BLaER1 (cell line): ENCODE measurements around the gene SAPCD2.

ENCODE experiments used
- H3K27ac ChIP-seq: shearing (Covaris generic); formaldehyde crosslinking; 2 replicates; pipeline ENCODE4 v1.8.1; 2022
- H3K27me3 ChIP-seq: shearing (Covaris generic); formaldehyde crosslinking; 2 replicates; pipeline ENCODE4 v1.8.1; 2022
- H3K36me3 ChIP-seq: shearing (Covaris generic); formaldehyde crosslinking; 2 replicates; pipeline ENCODE4 v1.8.1; 2022
- H3K4me1 ChIP-seq: shearing (Covaris generic); formaldehyde crosslinking; 2 replicates; pipeline ENCODE4 v1.8.1; 2022
- H3K4me2 ChIP-seq: shearing (Covaris generic); formaldehyde crosslinking; 2 replicates; pipeline ENCODE4 v1.8.1; 2022
- H3K4me3 ChIP-seq: shearing (Covaris generic); formaldehyde crosslinking; 2 replicates; pipeline ENCODE4 v1.8.1; 2022
- H3K9ac ChIP-seq: shearing (Covaris generic); formaldehyde crosslinking; 2 replicates; pipeline ENCODE4 v1.8.1; 2022
- H3K9me3 ChIP-seq: shearing (Covaris generic); formaldehyde crosslinking; 2 replicates; pipeline ENCODE4 v1.8.1; 2022
- H4K20me1 ChIP-seq: shearing (Covaris generic); formaldehyde crosslinking; 2 replicates; pipeline ENCODE4 v1.8.1; 2022
- Cebpa-rat ChIP-seq: shearing (Covaris generic); IDR thresholded peaks from 2 replicates; pipeline ENCODE4 v1.8.1; 2022

Gene SAPCD2

GRCh38 chr9:137075275-137075775 lies 5.0 kb upstream of the SAPCD2 start:
- no peak overlapping the region for H3K9ac ChIP-seq
- peak; percentile 86 for TF ChIP-seq Cebpa-rat
- peaks cover 23% of the 10 kb centered on the region for H4K20me1 ChIP-seq
- H3K9me3 ChIP-seq: no peaks in the 10 kb centered on the region
- H3K27me3 ChIP-seq: no peaks in the 10 kb centered on the region
- peak overlapping the region; percentile 82 for H3K4me2 ChIP-seq
- peaks cover 16% of the 10 kb centered on the region for H3K36me3 ChIP-seq
- H3K4me1 ChIP-seq: peaks cover 69% of the 10 kb centered on the region
- H3K27ac ChIP-seq: peak overlapping the region; percentile 58
- no peak overlapping the region for H3K4me3 ChIP-seq

GRCh38 chr9:137074657-137075274 lies 4.4 kb upstream of the SAPCD2 start:
- H3K4me2 ChIP-seq: peak overlapping the region; percentile 82
- H3K36me3 ChIP-seq: peaks cover 12% of the 10 kb centered on the region; the same call in 1 of the 2 replicates
- H3K4me1 ChIP-seq: peaks cover 64% of the 10 kb centered on the region
- H3K4me3 ChIP-seq: no peak overlapping the region
- H4K20me1 ChIP-seq: peaks cover 22% of the 10 kb centered on the region
- H3K27ac ChIP-seq: peak overlapping the region; percentile 58
- no peaks in the 10 kb centered on the region for H3K27me3 ChIP-seq
- peak overlapping the region; percentile 29; the same call in 1 of the 2 replicates for H3K9ac ChIP-seq
- no peak for TF ChIP-seq Cebpa-rat
- H3K9me3 ChIP-seq: no peaks in the 10 kb centered on the region

GRCh38 chr9:137073992-137074399 lies 3.6 kb upstream of the SAPCD2 start:
- Histone ChIP-seq H3K9ac (no peak overlapping the region), H3K27me3 (no peaks in the 10 kb centered on the region), H3K4me3 (no peak overlapping the region), H3K9me3 (no peaks in the 10 kb centered on the region), H3K4me2 (peak overlapping the region; percentile 82), H3K27ac (no peak overlapping the region), H3K36me3 (0 out of 2 replicates have a peak, but pooled peaks cover 6% of the 10 kb centered on the region), H3K4me1 (peaks cover 64% of the 10 kb centered on the region), H4K20me1 (peaks cover 22% of the 10 kb centered on the region)
- TF ChIP-seq Cebpa-rat: no peak

DNA sequence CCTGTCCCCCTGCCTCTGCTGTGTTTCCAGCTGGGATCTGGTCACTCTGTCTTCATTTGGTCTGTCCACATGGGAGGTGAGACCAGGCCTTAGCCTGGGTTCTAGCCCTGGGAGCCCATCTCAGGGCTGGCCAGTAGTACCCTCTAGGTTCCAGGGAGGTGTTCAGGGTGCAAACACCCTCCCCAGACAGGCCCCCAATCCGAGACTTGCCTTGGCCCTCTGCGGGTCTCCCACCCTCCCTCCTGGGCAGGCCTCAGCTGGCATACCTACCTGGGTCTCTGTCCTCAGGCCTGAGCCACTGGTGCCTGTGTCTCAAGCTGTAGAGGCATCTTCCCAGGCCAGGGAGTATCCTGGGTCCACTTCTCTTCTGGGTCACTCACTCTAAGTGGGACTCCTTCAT lies 925 bp upstream of the SAPCD2 start:
- no peak for TF ChIP-seq Cebpa-rat
- Histone ChIP-seq H3K4me1 (peaks cover 66% of the 10 kb centered on the region), H3K27ac (peak overlapping the region; percentile 86), H3K36me3 (peaks cover 9% of the 10 kb centered on the region), H3K9me3 (no peaks in the 10 kb centered on the region), H3K9ac (peak overlapping the region; percentile 79), H4K20me1 (peaks cover 39% of the 10 kb centered on the region), H3K4me3 (peak overlapping the region; percentile 82), H3K4me2 (peak overlapping the region; percentile 100), H3K27me3 (no peaks in the 10 kb centered on the region)

GRCh38 chr9:137070906-137071275 lies 534 bp upstream of the SAPCD2 start:
- peak overlapping the region; percentile 86 for H3K27ac ChIP-seq
- peak overlapping the region; percentile 79 for H3K9ac ChIP-seq
- H3K27me3 ChIP-seq: no peaks in the 10 kb centered on the region
- peaks cover 66% of the 10 kb centered on the region for H3K4me1 ChIP-seq
- peaks cover 13% of the 10 kb centered on the region for H3K36me3 ChIP-seq
- no peaks in the 10 kb centered on the region for H3K9me3 ChIP-seq
- peak overlapping the region; percentile 82 for H3K4me3 ChIP-seq
- H3K4me2 ChIP-seq: peak overlapping the region; percentile 100
- peaks cover 43% of the 10 kb centered on the region for H4K20me1 ChIP-seq
- no peak for TF ChIP-seq Cebpa-rat

GRCh38 chr9:137069508-137070091 lies 757 bp downstream of the SAPCD2 start:
- Histone ChIP-seq H4K20me1 (peaks cover 56% of the 10 kb centered on the region), H3K4me3 (peak overlapping the region; percentile 82), H3K4me1 (peaks cover 55% of the 10 kb centered on the region), H3K27ac (peak overlapping the region; percentile 86), H3K27me3 (no peaks in the 10 kb centered on the region), H3K36me3 (peaks cover 26% of the 10 kb centered on the region), H3K9me3 (no peaks in the 10 kb centered on the region), H3K4me2 (peak overlapping the region; percentile 100), H3K9ac (peak overlapping the region; percentile 79)
- no peak for TF ChIP-seq Cebpa-rat

DNA sequence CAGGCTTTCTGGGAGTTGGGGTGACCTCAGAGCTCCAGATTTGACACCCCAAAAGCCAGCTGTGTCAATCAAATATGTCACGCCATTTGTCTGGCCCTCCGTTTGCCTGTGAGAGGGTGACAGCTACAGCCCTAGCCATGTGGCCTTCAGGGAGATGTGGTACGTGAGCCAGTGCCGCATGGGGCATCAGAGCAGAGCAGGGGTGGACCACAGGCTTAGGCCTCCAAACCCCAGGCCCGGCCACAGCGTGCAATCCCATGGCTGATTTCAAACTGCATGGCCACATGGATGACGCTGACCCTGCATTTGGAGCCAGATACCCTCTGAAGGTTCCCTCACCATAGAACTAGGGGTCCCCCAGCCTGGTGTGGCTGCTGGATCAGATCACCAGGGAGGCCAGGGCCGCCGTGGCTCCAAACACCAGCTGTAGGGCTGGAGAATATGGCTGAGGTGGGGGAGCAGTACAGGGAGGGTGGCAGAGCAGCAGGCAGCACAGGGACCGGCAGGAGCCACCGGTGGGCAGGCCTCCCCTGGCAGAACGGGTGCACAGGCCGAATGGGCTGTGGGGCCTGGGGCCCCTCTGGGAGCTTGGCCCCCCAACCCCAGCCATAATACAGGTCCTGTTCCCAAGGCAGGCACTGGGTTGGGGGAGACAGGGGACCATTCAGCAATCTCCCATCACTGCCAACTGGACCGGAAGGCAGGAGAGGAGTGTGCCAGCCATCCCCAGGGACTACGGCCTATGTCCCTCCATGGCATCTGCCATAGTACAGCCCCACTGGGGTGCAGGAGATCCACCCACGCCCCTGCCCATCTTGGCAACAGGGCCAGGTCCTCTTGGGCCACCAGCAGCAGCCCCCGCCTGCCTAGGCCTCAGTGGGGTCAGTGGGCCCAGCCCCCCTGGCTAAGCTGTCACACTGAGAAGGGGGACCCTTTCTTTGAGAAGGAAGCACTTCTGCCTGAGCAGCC lies 1.5 kb downstream of the SAPCD2 start:
- TF ChIP-seq Cebpa-rat: no peak
- Histone ChIP-seq H3K9ac (peak overlapping the region; percentile 79), H3K4me1 (peaks cover 47% of the 10 kb centered on the region), H3K9me3 (no peaks in the 10 kb centered on the region), H3K4me3 (peak overlapping the region; percentile 82), H3K27ac (peak overlapping the region; percentile 86), H3K4me2 (peak overlapping the region; percentile 100), H4K20me1 (peaks cover 63% of the 10 kb centered on the region), H3K36me3 (peaks cover 33% of the 10 kb centered on the region), H3K27me3 (no peaks in the 10 kb centered on the region)

GRCh38 chr9:137067860-137068538 lies 2.4 kb downstream of the SAPCD2 start:
- H3K4me3 ChIP-seq: peak overlapping the region; percentile 82
- H3K9me3 ChIP-seq: no peaks in the 10 kb centered on the region
- peaks cover 72% of the 10 kb centered on the region for H4K20me1 ChIP-seq
- H3K4me2 ChIP-seq: peak overlapping the region; percentile 100
- no peaks in the 10 kb centered on the region for H3K27me3 ChIP-seq
- no peak for TF ChIP-seq Cebpa-rat
- H3K9ac ChIP-seq: peak overlapping the region; percentile 79
- H3K36me3 ChIP-seq: peaks cover 42% of the 10 kb centered on the region
- H3K4me1 ChIP-seq: peaks cover 40% of the 10 kb centered on the region
- peak overlapping the region; percentile 86; the same call in 1 of the 2 replicates for H3K27ac ChIP-seq
